ENCODE results near the gene LSAMP.

Gene LSAMP

DNA sequence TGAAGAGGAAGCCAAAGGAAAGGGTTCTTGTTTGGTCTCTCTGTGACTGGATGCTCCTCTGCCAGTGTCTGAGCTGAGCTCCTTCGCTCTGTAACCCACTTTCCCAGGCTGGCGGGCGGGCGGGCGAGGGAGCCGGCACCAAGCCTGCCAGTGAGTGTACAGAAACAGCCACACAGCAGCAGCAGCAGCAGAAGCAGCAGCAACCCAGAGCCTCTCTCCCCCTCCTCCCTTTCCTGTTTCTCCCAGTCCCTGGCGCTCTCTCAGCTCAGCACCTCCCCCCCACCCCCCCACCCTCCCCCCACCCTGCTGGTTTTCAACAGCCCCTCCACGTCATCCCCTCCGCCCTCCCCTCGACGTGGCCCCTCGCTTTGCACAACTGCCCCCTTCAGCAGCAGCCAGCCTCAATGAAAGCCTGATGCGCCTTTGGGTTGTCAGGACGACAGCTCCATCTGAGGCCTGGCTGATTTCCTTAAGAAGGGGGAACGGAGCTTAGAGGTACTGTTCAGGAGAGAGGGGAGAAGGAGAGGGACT is at the start of gene LSAMP:
TSS of gene LSAMP (minus strand) at position 177 of the 531 bp plus-strand sequence.
- no peak for DNase-seq

DNA sequence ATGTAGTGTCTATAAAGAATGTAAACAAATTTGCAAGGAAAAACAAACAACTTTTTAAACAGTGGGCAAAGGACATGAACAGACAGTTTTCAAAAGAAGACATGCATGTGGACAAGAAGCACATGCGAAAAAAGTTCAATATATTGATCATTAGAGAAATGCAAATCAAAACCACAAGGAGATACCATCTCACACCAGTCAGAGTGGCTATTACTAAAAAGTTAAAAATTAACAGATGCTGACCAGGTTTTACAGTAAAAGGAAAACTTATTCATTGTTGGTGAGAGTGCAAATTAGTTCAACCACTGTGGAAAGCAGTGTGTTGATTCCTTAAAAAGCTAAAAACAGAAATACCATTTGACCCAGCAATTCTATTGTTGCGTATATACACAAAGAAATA is 47.1 kb upstream of the LSAMP start:
- no peak for DNase-seq

DNA sequence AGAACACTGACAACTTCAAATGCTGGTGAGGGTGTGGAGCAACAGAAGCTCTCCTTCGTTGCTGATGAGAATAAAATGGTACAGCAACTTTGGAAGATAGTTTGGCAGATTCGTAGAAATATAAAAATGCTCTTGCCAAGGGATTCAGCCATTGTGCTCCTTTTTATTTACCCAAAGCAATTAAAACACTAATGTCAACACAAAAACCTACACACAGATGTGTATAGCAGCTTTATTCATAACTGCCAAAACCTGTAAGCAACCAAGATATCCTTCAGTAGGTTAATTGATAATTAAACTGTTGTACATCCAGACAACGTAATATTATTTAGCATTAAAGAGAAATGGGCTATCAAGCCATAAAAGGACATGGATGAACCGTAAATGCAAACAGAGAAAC is 37.8 kb upstream of the LSAMP start:
- DNase-seq, result no peak

DNA sequence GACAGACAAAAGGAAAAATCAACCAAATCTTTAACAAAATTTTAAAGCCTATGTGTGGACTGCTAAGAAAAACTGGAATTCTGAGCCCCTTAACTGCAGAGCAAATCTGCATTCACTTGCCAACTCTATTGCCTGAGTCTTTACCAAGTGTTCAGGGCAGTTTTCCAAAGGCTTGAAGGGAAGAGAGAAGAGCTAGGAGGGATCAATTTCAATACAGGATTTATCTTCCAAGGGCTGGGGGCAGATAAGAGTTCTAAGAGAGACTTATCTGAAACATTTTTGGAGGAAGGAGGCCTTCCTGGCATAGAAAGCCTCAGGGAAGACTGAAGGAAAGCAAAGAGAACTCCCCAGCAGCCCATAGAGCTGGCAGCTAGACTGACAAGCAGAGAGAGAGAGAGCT is 31.4 kb upstream of the LSAMP start:
- no peak for DNase-seq

DNA sequence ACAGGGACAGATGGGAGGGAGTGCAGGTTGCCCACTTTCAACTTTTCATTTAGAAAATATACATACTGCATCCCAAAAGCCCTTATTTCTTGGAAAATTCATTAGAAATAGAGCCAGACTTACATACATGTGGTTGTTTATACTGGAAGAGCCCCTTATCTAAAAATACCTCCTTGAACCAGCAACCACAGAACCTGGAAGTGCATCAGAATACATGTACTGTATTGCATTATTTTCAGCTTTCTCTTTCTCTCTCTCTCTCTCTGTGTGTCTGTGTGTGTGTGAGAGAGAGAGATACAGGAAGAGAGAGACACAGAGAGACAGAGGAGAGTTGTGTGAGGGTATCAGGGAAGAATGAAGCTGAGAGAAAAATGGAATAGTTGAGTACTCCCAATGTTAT is 29.5 kb upstream of the LSAMP start:
- DNase-seq, result no peak

DNA sequence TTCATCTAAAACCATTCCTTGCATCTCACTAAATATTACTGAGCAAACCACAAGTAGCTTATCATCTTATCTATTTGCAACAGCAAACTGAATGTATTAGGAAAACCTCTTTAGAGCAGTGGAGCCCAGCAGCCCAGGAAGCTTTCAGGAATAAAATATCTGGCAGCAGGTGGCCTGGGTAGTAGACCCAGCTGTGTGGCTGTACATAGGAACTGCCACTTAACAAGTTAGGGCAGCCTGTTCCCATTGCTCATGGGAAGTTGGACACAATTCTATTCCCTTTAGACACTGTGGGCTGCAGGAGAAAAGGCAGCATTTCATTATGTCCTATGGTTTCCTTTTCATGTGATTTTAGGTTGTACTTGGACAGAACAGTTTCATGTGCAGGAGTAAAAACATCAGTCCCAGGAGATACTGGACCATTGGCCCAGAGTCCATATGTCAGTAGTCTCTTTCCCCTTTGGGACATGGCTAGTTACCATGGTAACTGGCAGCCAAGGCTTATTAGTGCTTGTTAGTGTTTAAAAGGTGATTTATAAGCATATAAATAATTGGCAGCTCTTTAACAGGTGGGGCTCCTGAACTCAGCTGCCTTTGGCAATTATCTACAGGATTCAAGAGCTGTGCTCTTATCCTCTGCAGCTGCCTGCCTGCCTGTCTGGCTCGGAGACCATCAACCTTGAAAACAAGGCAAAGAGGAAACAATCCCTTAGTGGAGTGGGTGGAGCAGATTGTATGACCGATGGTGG is 28.9 kb upstream of the LSAMP start:
- no peak for DNase-seq

DNA sequence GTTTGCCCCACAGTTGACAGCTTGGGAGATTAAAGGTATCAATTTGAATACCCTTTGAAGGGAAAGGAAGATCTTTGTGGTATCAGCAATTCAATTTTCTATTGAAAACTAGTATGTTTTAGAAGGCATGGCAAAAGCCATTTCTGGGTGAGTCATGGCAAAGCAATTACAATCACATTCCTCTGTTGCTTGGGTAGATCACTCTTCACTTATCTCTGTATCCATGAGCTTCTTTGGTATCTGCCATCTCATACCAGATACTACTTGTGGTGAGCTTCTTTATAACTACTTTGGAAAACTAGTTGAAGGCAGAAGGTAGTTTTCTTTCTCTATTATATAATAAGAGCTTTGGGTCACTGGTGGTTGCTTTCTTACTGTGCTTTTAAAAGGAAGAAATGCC is 28.3 kb upstream of the LSAMP start:
- DNase-seq, result no peak

DNA sequence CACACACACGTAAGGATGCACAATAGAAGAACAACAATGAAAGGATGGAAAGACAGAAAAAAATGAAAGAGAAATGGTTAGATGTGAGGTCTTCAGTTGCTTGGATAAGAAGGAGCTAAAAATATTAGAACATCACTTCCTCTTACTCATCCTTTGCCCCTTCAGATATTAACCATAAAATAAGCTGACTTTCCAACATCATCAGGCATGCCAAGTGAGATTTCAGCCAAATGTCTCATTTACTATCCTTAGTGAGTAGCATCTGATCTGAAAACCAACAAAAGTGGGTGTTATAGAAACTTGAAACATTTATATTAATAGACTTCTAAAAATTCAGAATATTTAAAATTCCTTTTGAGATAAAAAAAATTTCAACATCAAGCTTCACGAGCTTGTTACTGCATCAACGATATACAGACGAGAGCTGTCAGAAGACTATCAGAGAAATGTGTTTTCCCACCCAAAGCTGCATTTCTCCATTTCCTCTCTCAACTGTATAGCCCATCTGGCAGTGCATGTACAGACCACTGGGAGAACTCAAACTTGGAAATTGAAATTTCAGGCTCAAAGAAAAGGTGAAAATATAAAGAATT is 25.4 kb upstream of the LSAMP start:
- no peak for DNase-seq

DNA sequence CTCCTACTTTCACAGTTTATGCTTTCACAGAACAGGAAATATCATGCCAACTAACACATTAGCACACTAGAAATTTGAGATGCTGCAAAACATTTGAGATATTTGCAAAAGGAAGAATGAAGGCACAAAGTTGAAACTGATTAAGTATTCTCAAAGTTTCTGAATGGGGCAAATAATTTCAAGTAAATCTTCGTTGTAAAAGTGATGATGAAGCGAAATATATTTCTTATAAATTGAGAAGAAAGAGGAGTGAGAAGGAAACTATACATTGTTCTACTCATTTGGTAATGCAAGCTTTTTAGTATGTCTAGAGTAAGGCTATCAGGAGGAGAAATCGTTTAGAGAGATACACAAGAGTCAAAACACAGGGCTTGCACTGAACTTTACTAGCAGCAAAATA is 24.3 kb upstream of the LSAMP start:
- no peak for DNase-seq

DNA sequence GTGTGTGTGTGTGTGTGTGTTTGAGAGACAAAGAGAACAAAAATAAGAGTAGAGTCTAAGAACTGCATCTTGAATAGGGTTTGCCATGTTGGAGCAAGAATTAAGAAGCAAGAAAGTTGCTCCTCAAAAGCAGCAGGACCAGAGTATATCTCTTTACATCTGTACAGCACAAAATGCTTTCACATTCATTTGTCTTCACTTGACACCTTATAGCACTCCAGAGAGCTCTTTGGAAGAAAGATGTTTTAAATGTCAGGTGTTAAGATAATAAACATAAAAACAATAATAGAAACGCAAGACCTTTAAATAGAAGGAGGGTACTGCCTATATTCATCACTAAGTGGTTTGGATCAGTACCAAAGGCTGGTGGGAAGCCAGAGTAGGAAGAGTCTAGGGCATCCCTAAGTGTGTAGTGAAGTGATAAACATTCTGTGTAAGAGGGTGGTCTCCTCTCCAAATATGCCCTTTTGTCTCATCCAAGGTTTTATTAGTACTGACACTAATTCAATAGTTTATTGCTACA is 19.1 kb upstream of the LSAMP start:
- DNase-seq, result no peak

DNA sequence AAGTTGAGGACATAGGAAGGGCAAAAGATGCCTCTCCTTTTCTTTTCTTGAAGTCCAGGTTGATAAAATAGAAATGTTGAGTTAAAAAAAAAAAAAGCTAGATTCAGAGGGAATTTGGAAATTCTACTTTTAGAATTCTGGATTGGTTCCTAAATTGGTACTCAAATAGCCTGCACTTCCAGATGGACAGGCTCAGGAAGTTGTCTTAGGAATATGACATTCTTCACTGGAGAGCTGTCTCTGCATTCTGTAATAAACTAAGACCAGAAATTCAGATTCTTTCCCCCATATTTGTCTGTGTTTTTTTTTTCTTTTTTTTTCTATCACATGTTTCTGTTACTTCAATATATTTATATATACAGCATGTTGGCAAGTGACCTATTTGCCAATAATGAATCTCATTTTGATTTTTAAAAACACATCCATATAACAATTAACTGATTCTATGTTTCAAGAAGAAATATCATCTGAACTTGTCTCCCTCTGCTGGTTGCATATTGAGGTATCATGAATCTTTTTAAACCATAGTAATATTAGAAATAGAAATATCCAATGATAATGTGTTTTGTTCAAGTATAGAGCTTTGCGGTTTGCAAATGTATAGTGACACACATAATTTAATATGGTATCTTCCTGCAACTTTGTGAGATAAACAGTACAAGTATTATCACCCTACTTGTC is 8.5 kb upstream of the LSAMP start:
- DNase-seq, result no peak

DNA sequence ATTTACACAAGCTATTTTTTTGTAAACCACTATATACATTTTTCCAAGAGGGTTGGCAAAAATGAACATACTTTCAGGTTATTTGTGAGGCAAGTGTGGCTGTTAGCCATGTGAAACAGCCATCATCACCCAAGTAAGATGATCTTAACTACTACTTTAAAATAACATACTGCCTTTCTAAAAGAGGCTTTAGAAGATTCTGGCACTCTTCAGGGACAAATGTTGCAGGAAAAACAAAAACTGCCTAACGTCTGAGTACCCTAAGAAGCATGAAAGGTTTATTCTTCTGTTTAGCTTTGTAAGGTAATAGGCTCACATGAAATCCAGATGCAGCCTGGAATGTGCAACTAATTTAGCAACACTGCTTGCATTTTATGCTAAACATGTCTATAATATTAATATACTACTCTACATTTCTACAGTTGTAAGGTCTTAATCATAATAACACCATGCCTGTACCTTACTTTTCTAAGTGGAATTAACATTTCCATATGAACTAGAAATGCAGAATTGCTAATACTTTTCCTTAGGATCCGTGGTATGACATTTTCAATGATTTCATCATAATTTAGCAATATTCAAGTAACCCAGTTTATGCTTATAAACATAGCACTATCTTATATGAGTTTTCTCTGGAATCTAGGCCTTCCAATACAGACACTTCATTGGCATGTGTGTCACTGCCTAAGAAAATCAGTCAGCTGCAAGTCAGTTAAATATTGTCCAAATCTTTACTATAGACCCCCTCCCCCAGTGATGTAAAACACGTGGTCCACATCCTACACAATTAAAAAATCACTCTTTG is 4.5 kb upstream of the LSAMP start:
- DNase-seq, result no peak

DNA sequence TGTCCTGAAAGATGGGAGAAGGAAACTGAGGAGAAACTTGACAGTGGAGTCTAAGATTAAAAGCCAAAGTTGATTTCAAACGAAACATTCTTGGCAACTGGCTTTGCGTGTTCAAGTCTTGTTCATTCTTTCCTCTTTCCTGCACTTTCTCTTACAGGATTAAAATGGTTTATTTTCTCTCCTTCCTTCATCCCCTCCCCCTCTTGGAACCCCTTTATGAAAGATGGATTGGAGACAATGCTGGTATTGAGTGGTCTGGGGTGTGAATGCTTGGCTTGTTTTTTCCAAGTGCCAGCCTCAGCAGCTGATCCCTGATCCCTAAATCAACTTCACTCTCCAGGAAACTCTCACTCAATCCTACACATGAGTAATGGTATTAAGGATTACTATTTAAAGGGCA is 703 bp upstream of the LSAMP start:
- no peak for DNase-seq

DNA sequence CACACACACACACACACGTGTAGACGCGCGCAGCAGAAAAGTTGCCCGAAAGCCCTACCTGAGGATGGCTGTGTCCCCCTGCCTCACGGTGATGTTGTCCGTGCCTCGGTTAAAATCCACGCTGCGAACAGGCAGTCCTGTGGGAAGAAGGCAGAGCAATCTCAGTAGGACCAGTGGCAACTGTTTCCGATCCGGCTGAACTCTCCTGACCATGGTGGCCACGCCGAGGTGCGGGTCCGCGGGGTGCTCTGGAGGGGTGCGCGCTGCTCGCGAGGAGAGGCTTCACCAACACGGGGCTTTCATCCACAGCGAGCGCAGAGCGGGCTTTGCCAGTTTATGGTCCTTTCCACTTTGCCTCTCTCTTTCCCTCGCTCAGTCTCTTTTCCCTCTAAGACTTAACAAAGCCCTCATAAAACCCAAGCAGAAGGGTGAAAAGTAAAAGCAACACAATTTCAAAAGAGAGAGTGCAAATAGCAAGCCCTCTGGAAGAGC is 422 bp downstream of the LSAMP start:
- DNase-seq, result no peak

DNA sequence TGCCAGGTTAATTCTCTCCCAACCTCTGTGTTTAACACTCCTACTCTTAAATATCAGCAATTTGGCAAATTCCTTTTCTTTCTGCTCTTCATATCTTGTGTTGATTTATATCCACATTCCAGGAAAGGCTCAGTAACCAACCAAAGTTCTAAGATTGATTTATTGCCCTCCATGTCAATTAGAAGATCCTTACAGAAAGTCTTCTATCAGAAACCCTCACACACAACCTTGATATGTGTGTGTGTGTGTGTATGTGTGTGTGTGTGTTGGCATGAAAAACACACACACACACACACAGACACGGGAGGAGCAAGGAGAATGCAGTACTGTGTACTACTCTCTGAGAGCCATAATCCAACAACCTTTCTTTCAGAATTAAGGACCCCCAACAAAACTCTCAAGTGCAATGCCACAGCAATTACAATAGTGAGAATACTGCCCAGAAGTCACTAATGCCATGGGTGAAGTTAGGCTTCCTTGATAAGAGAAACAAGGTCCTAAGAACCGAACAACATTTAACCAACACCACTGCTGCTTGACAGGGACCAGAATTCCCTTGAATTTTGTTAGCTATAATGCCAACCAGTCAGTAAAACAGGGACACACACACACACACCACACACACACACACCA is 1.1 kb downstream of the LSAMP start:
- no peak for DNase-seq

DNA sequence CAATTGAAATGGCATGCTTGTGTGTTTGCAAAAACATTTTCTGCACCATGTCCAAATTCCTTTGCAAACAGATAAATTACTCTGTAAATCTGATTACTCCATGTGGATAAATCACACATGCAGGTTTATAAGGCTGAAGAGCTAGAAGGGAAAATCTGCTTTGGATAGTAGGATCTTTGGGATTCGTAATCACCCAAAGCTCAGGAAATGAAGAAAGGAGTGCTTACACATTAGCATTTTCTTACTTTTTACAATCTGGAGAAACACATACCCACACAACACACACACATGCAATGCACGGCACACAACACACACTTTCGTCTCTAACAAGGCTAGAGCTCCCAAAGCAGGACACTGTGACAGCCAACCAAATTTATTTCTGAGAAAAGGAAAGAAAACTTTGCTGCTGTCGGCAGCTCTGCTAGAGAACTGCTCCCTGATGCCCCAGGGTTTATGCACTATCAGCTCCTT is 2.1 kb downstream of the LSAMP start:
- no peak for DNase-seq

DNA sequence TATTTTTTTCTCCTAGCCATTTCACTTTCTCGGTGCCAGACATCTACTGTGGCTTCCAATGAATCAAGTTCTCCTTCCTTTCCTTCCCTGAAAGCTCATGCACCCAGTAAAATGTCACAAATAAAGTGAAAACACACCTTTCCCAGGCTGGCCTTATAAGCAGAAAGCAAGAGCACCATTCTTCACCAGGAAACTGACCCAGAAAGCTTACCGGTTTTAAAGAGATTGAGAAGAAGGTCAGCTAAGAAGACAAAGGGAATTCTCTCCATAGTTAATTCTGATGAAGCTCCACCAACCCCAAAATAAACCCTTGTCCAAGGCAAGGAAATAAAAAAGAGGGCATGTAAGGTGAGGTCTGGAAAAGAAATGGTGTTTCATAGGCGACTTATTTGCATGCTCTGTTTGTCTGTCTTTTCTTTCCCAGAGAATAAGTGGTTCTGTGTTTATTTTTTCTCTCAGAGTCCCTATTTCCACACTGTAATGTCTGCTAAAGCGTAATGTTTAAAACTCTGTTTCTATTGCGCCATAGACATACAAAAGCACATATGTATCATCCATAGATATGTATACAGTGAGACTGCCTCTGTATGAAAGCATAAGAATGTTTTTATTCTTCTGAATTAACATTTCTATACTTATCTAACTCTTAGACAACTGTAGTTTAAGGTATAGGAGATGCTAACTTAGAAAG is 2.8 kb downstream of the LSAMP start:
- no peak for DNase-seq

DNA sequence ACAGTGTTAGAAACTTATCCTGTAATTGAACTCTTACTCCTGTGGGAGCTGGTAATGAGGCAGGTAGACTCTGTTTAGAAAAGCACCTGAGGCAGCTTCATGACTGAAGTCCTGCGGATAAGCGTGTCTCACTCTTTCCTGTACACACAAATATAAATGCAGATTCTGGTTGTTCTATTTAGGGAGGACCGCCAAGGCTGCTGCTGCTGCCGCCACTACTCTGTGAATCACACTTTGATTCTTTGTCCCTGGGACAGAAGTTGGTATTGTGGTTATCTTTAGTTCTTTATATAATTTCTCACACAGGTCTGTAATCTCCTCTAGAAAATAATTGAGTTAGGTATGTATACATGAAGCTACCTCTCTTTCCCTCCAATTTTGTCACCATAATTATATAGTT is 3.6 kb downstream of the LSAMP start:
- DNase-seq, result no peak

DNA sequence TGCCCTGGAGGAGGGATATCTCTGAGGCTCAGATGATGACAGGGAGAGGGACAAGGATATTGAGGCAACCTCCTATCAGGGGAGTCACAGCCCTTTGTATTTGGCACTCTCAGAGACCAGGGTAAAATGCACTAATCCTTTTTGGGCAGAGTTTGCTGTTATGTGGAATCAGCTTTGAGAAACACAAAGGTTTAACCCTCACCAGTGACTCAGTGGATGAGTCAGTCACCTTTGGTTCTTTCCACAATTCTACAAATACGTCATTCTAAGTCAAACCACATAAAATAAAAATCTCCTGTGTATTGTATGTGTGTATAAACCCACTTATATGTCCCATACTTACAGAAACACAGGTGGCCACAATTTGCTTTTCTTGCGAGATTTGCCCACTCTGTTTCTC is 5.1 kb downstream of the LSAMP start:
- DNase-seq, result no peak

DNA sequence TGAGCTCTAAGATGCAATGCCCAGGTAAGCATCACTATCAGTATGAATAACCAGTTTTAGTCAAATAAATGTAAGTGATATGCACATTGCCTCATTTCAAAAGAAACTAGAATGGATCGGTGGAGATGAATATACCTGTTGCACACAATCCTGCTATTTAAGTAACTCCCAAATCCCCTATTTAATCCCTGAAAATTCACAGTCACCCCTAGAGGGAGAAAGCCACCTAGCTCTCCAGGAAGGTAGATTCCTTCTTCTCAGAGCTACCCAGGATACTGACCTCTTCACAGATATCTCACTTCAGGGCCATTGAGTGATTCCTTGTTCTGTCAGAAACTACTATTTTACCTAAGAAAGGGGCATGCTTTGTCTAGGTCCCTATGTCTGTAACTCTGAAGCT is 11.7 kb downstream of the LSAMP start:
- DNase-seq, result no peak

DNA sequence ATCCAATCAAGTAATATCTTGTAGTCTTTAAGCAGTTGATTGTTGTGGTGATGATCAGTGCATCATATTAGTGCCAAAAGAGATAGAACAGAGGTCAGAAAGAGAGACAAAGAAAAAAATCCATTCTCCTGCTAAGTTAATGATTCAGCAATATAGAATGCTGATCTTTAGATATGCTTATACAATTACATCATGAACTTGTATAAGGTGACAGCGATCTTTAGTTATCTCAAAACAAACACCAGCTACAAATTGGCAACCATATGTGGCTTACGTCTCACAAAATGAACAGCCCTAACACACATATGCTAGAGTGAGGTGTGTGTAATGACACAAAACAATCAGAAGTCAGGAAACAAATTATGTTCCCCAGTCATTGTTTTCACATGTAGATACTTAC is 12.5 kb downstream of the LSAMP start:
- no peak for DNase-seq

Measured in activated CD4-positive, alpha-beta T cell treated with anti-CD3 and anti-CD28 coated beads, Interleukin-2, Interleukin-6, amounts not matched to agents 100 ng/mL and 50 ng/mL, durations not matched to agents 16 hours and 8 hours (primary cell).